OCI-LY3 (cell line): ENCODE results near the gene FBXO24.

Experiments
- EZH2phosphoT487 ChIP-seq: fragments of 200-600 bp; shearing (Covaris generic); IDR thresholded peaks from 2 replicates; pipeline ENCODE4 v1.6.1; 2018; ENCODE audit warnings: antibody characterized with exemption, mixed run types, low read depth
- TF ChIP-seq, protein P1 (sequence below): fragments of 200-600, 300-600 bp; sonication (generic); IDR thresholded peaks from 2 replicates; pipeline ENCODE4 v1.5.1; 2014; ENCODE audit warnings: antibody characterized with exemption, low read length, low read depth

GRCh38 chr7:100595188-100595587 lies 9.1 kb downstream of the FBXO24 start:
- TF ChIP-seq, protein P1, sequence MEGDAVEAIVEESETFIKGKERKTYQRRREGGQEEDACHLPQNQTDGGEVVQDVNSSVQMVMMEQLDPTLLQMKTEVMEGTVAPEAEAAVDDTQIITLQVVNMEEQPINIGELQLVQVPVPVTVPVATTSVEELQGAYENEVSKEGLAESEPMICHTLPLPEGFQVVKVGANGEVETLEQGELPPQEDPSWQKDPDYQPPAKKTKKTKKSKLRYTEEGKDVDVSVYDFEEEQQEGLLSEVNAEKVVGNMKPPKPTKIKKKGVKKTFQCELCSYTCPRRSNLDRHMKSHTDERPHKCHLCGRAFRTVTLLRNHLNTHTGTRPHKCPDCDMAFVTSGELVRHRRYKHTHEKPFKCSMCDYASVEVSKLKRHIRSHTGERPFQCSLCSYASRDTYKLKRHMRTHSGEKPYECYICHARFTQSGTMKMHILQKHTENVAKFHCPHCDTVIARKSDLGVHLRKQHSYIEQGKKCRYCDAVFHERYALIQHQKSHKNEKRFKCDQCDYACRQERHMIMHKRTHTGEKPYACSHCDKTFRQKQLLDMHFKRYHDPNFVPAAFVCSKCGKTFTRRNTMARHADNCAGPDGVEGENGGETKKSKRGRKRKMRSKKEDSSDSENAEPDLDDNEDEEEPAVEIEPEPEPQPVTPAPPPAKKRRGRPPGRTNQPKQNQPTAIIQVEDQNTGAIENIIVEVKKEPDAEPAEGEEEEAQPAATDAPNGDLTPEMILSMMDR = no peak
- no peak for TF ChIP-seq EZH2phosphoT487
